H1 (cell line): ENCODE measurements around the gene RBM17. TPM values are rescaled to one million over a fixed set of nuclear protein-coding genes. Genes with fewer than 3 reads are reported as not detected.

Source experiments
- CTCF ChIA-PET: fragments of 300-600 bp; sonication (Branson Sonifier 250); formaldehyde crosslinking; loops from one replicate; lab custom pipeline; 2021; ENCODE audit not compliant: partially characterized antibody; lab: Charles Lee
- POLR2A ChIA-PET: fragments of 300-600 bp; sonication (Branson Sonifier 250); formaldehyde crosslinking; loops from one replicate; lab custom pipeline; 2021; ENCODE audit warnings: inconsistent platforms; ENCODE audit not compliant: partially characterized antibody; lab: Charles Lee
- DNase-seq, 2 experiments: peaks; one replicate each; pipeline versions ENCODE4 v3.0.0 to v3.0.0-alpha.2; 2010 to 2022; ENCODE audit warnings: low spot score in 2 of 2, low read depth in 1 of 2, mixed read lengths in 1 of 2
- FAIRE-seq: peaks from 2 replicates; lab custom pipeline; 2011; peaks lifted over from hg19 to GRCh38; lab: Jason Lieb, UNC
- H2AFZ ChIP-seq: 2 replicates; pipeline ENCODE4 v1.8.1; 2012; ENCODE audit warnings: low read length, inconsistent platforms
- H2AK5ac ChIP-seq: 2 replicates; pipeline ENCODE4 v1.6.1; 2013; ENCODE audit warnings: low read depth, low read length
- H2BK120ac ChIP-seq: replicated peaks from 2 replicates; pipeline ENCODE3; 2013; ENCODE audit warnings: low read depth, low read length, inconsistent platforms
- H2BK12ac ChIP-seq: 2 replicates; pipeline ENCODE4 v1.6.1; 2013; ENCODE audit warnings: low read depth, low read length
- H2BK15ac ChIP-seq: 2 replicates; pipeline ENCODE4 v1.6.1; 2013; ENCODE audit warnings: low read length
- H2BK20ac ChIP-seq: 2 replicates; pipeline ENCODE4 v1.6.1; 2013; ENCODE audit warnings: low read length
- H2BK5ac ChIP-seq: 2 replicates; pipeline ENCODE4 v1.6.1; 2013; ENCODE audit warnings: low read depth, low read length
- H3K14ac ChIP-seq: 2 replicates; pipeline ENCODE4 v1.6.1; 2013; ENCODE audit warnings: inconsistent platforms; ENCODE audit not compliant: insufficient read length
- H3K18ac ChIP-seq: 2 replicates; pipeline ENCODE4 v1.6.1; 2013; ENCODE audit warnings: low read length; ENCODE audit errors: extremely low read depth
- H3K23ac ChIP-seq: 2 replicates; pipeline ENCODE4 v1.6.1; 2013; ENCODE audit warnings: inconsistent platforms; ENCODE audit not compliant: insufficient read length
- H3K23me2 ChIP-seq: 2 replicates; pipeline ENCODE4 v1.6.1; 2013; ENCODE audit warnings: low read depth, low read length
- H3K27ac ChIP-seq: 2 replicates; pipeline ENCODE4 v1.6.1; 2011; ENCODE audit warnings: low read depth, low read length, inconsistent platforms
- H3K27me3 ChIP-seq, 4 experiments: replicated peaks in 1 of 4; 1 replicate in 1 of 4; 2 replicates in 3 of 4; pipeline versions ENCODE4 v1.6.1 to v1.8.1; 2011 to 2013; ENCODE audit warnings: low read length in 3 of 4, mild to moderate bottlenecking in 3 of 4, inconsistent platforms in 2 of 4, mixed read lengths in 2 of 4, moderate library complexity in 1 of 4; ENCODE audit not compliant: control insufficient read depth in 3 of 4, insufficient read depth in 3 of 4; ENCODE audit errors: extremely low read depth in 1 of 4
- H3K36me3 ChIP-seq, 4 experiments: 2 replicates each; pipeline versions ENCODE4 v1.6.1 to v1.8.1; 2011 to 2013; ENCODE audit warnings: mild to moderate bottlenecking in 4 of 4, low read length in 3 of 4, moderate library complexity in 2 of 4, control low read depth in 1 of 4, inconsistent platforms in 1 of 4; ENCODE audit not compliant: insufficient read depth in 4 of 4, control insufficient read depth in 2 of 4
- H3K4ac ChIP-seq: replicated peaks from 2 replicates; pipeline ENCODE3; 2013; ENCODE audit warnings: low read length, low read depth, mixed read lengths, inconsistent platforms; ENCODE audit not compliant: insufficient read length
- H3K4me1 ChIP-seq, 4 experiments: replicated peaks in 1 of 4; 1 replicate in 1 of 4; 2 replicates in 3 of 4; pipeline versions ENCODE4 v1.6.1 to v1.8.1; 2011 to 2013; ENCODE audit warnings: low read length in 3 of 4, inconsistent platforms in 2 of 4, mixed read lengths in 1 of 4; ENCODE audit not compliant: insufficient read depth in 4 of 4, control insufficient read depth in 3 of 4
- H3K4me2 ChIP-seq, 2 experiments: 2 replicates each; pipeline versions ENCODE4 v1.6.1 to v1.8.1; 2011 to 2013; ENCODE audit warnings: low read depth in 2 of 2, low read length in 2 of 2, control low read depth in 1 of 2, inconsistent platforms in 1 of 2, mild to moderate bottlenecking in 1 of 2; ENCODE audit not compliant: insufficient read depth in 1 of 2
- H3K4me3 ChIP-seq, 4 experiments: fragments of 200-600, 300-600 bp in 1 of 4; sonication (generic), shearing (Covaris generic), sonication (Bioruptor Twin) in 1 of 4; 2 replicates each; pipeline versions ENCODE4 v1.5.1 to v1.8.1; 2011 to 2016; ENCODE audit warnings: low read length in 4 of 4, low read depth in 3 of 4, control low read depth in 2 of 4, inconsistent platforms in 2 of 4, mild to moderate bottlenecking in 2 of 4, mixed read lengths in 1 of 4, moderate library complexity in 1 of 4; ENCODE audit not compliant: insufficient read depth in 2 of 4; ENCODE audit errors: extremely low read depth in 1 of 4
- H3K56ac ChIP-seq: replicated peaks from 2 replicates; pipeline ENCODE3; 2013; ENCODE audit warnings: low read depth, mild to moderate bottlenecking, mixed read lengths, low read length, inconsistent platforms; ENCODE audit not compliant: insufficient read length
- H3K79me1 ChIP-seq: 2 replicates; pipeline ENCODE4 v1.6.1; 2013; ENCODE audit warnings: low read depth, low read length, control low read depth
- H3K79me2 ChIP-seq, 2 experiments: 2 replicates each; pipeline versions ENCODE4 v1.6.1 to v1.8.1; 2012 to 2013; ENCODE audit warnings: low read length in 2 of 2, mild to moderate bottlenecking in 2 of 2, inconsistent platforms in 1 of 2; ENCODE audit not compliant: insufficient read depth in 2 of 2, control insufficient read depth in 1 of 2
- H3K9ac ChIP-seq, 4 experiments: replicated peaks in 1 of 4; 1 replicate in 1 of 4; 2 replicates in 3 of 4; pipeline versions ENCODE4 v1.6.1 to v1.8.1; 2011 to 2013; ENCODE audit warnings: low read depth in 3 of 4, low read length in 3 of 4, control low read depth in 2 of 4, mild to moderate bottlenecking in 2 of 4, moderate library complexity in 2 of 4, inconsistent platforms in 1 of 4; ENCODE audit errors: extremely low read depth in 1 of 4
- H3K9me3 ChIP-seq, 2 experiments: 2 replicates each; pipeline versions ENCODE4 v1.6.1 to v1.8.1; 2012 to 2013; ENCODE audit warnings: mild to moderate bottlenecking in 2 of 2, moderate library complexity in 2 of 2, control low read depth in 1 of 2, inconsistent platforms in 1 of 2, low read depth in 1 of 2, low read length in 1 of 2, mixed read lengths in 1 of 2; ENCODE audit not compliant: insufficient read depth in 2 of 2
- H4K20me1 ChIP-seq, 2 experiments: replicated peaks in 1 of 2; 2 replicates each; pipeline versions ENCODE3 to v1.8.1; 2011 to 2013; ENCODE audit warnings: inconsistent platforms in 2 of 2, low read length in 2 of 2, mild to moderate bottlenecking in 1 of 2; ENCODE audit not compliant: insufficient read depth in 2 of 2, control insufficient read depth in 1 of 2
- H4K5ac ChIP-seq: 2 replicates; pipeline ENCODE4 v1.6.1; 2013; ENCODE audit warnings: low read length, low read depth, mixed read lengths, inconsistent platforms; ENCODE audit not compliant: insufficient read length
- H4K8ac ChIP-seq: 2 replicates; pipeline ENCODE4 v1.8.0; 2013; ENCODE audit warnings: mild to moderate bottlenecking, moderate library complexity, low read length, inconsistent platforms; ENCODE audit not compliant: insufficient read depth; ENCODE audit errors: extremely low read depth
- H4K91ac ChIP-seq: replicated peaks from 2 replicates; pipeline ENCODE3; 2013; ENCODE audit warnings: low read length, mixed read lengths, inconsistent platforms; ENCODE audit not compliant: insufficient read length
- CTCF ChIP-seq, 3 experiments: IDR thresholded peaks; 1 replicate in 2 of 3; 2 replicates in 1 of 3; pipeline versions ENCODE4 v1.5.1 to v1.6.1; 2011; ENCODE audit warnings: low read length in 3 of 3, mild to moderate bottlenecking in 3 of 3, inconsistent platforms in 2 of 3, low read depth in 1 of 3, moderate library complexity in 1 of 3; ENCODE audit not compliant: insufficient read depth in 1 of 3; ENCODE audit errors: control extremely low read depth in 1 of 3
- FOSL1 ChIP-seq: IDR thresholded peaks from 2 replicates; pipeline ENCODE4 v1.6.1; 2011; ENCODE audit warnings: mild to moderate bottlenecking, low read depth, low read length, moderate library complexity; ENCODE audit not compliant: insufficient read depth
- MAFK ChIP-seq: IDR thresholded peaks from 2 replicates; pipeline ENCODE4 v1.6.1; 2012; ENCODE audit warnings: low read depth, mild to moderate bottlenecking, improper control_type of control experiment, low read length
- RBBP5 ChIP-seq: IDR thresholded peaks from 2 replicates; pipeline ENCODE4 v1.7.1; 2012; ENCODE audit warnings: low read depth, mild to moderate bottlenecking, inconsistent platforms, low read length, moderate library complexity, borderline replicate concordance
- RFX5 ChIP-seq: IDR thresholded peaks from 2 replicates; pipeline ENCODE4 v1.6.1; 2011; ENCODE audit warnings: low read depth, low read length, improper control_type of control experiment, borderline replicate concordance
- SIX5 ChIP-seq: IDR thresholded peaks from 2 replicates; pipeline ENCODE4 v1.6.1; 2011; ENCODE audit warnings: mild to moderate bottlenecking, low read depth, low read length
- SP2 ChIP-seq: IDR thresholded peaks from 2 replicates; pipeline ENCODE4 v1.6.1; 2012; ENCODE audit warnings: mild to moderate bottlenecking, low read length, inconsistent platforms
- TCF12 ChIP-seq: IDR thresholded peaks from 2 replicates; pipeline ENCODE4 v1.6.1; 2011; ENCODE audit warnings: low read depth, mild to moderate bottlenecking, low read length
- WGBS, 2 experiments: shearing (Covaris generic) in 1 of 2; methylation state at CpG; one replicate each; pipeline versions ENCODE4 v1.1.6 to v1.1.7; 2013 to 2015; ENCODE audit warnings: low lambda C conversion rate in 2 of 2, mixed read lengths in 2 of 2, inconsistent platforms in 1 of 2, low coverage in 1 of 2, missing lambda C conversion rate in 1 of 2; ENCODE audit not compliant: insufficient replicate concordance in 2 of 2, insufficient coverage in 1 of 2, insufficient read length in 1 of 2; ENCODE audit errors: extremely low coverage in 1 of 2, missing lambda C conversion rate in 1 of 2; 5-methylcytosine and 5-hydroxymethylcytosine counted together
- polyA plus RNA-seq, 7 experiments: library from polyadenylated mRNA; depleted of rRNA in 3 of 7; stranded (reverse) in 5 of 7; unstranded in 2 of 7; fragments of >200 nt in 5 of 7; fragments of 200-250 nt in 2 of 7; gene quantifications; 1 replicate in 5 of 7; 2 replicates in 1 of 7; 4 replicates in 1 of 7; pipeline versions ENCODE4 v1.2.1 to v1.2.3, GENCODE V29; 2011 to 2013; ENCODE audit warnings: missing spikeins in 2 of 7, mixed read lengths in 2 of 7
- total RNA-seq: library from RNA; stranded (reverse); fragmentation: NEBNext Ultra II Directional; extraction: Animal tissue kit (Norgen Biotek cat#: 25700); gene quantifications from 2 replicates; pipeline ENCODE4 v1.2.1, GENCODE V29; 2021

RBM17 gene
- total and polyA plus RNA-seq, 2 of the 8 experiments (the other 6 are each of a cell fraction or from before 2014, with no cell fraction given): 15.7 to 128 TPM

- no peak overlapping the region for H2BK15ac ChIP-seq
- no peak overlapping the region for H3K4me2 ChIP-seq
- H3K27ac ChIP-seq: no peak overlapping the region
- no peaks in the 10 kb centered on the region for H3K23me2 ChIP-seq
- H3K18ac ChIP-seq: no peak overlapping the region
- H3K79me2 ChIP-seq: no peaks in the 10 kb centered on the region
- H3K9me3 ChIP-seq: no peaks in the 10 kb centered on the region
- peak overlapping the region; percentile 99 for H2AFZ ChIP-seq
- TF ChIP-seq TCF12 (no peak), SIX5 (no peak), SP2 (no peak), CTCF (IDR thresholded peaks at IDR 0.05; ENCODE audit: control extremely low read depth in 1 of 3, insufficient read depth in 1 of 3, low read depth in 1 of 3, low read length in 3 of 3) (no peak), RFX5 (no peak), MAFK (no peak), FOSL1 (no peak), RBBP5 (no peak)
- TF ChIP-seq, all 59 proteins: peak for 0
- H2BK5ac ChIP-seq: peak overlapping the region; percentile 73; the same call in 1 of the 2 replicates
- no peak overlapping the region for H4K5ac ChIP-seq
- no peak overlapping the region for H2BK120ac ChIP-seq
- H3K27me3 ChIP-seq: no peaks in the 10 kb centered on the region
- no peak overlapping the region for H4K8ac ChIP-seq
- FAIRE-seq (no peak), DNase-seq (no peak)
- no peak overlapping the region for H3K56ac ChIP-seq
- H2BK20ac ChIP-seq: no peak overlapping the region; the same call in 1 of the 2 replicates
- no peak overlapping the region for H3K14ac ChIP-seq
- H3K4me3 ChIP-seq: no peak overlapping the region
- H3K79me1 ChIP-seq: no peaks in the 10 kb centered on the region
- H3K9ac ChIP-seq: no peak overlapping the region
- H2AK5ac ChIP-seq: no peak overlapping the region
- ChIA-PET CTCF (interaction anchor here (0.7 to 1.9 kb wide), 7 partner anchors 33 to 364 kb away, joined by 3 to 5 read pairs (median 3); partner anchors contain the start of gene PFKFB3), POLR2A (interaction anchor here (1.0 to 1.9 kb wide), 2 partner anchors 88 to 119 kb away, joined by 3 to 7 read pairs; partner anchors contain the start of gene PFKFB3)
- no peaks in the 10 kb centered on the region for H3K36me3 ChIP-seq
- 0 out of 2 replicates have a peak overlapping the region, but pooled peaks have one; percentile 39 for H2BK12ac ChIP-seq
- no peak overlapping the region for H3K4ac ChIP-seq
- H4K91ac ChIP-seq: no peak overlapping the region
- 76% methylated on average over 17 of the region's 17 CpGs; no CpG with 5 or more reads in 1 of the 2 experiments for WGBS, 2 experiments
- H4K20me1 ChIP-seq: no peaks in the 10 kb centered on the region
- no peak overlapping the region for H3K23ac ChIP-seq
- peaks cover 0 to 9% (median 4%) of the 10 kb centered on the region in 4 experiments; a peak in 2 of 7 replicates for H3K4me1 ChIP-seq
These were observed 5.0 kb upstream of the RBM17 start for GRCh38 chr10:6083523-6084475.
